GM18907 (cell line): ENCODE results near the gene TMEM18.

Source experiments
- ATAC-seq: cut with Tn5 transposase; IDR thresholded peaks from one replicate; pipeline ENCODE4 v1.9.1; 2021; ENCODE audit warnings: mild to moderate bottlenecking, moderate library complexity; ENCODE audit not compliant: unreplicated experiment

Gene TMEM18

GRCh38 chr2:623130-623922 is 53.9 kb downstream of the TMEM18 start:
- ATAC-seq: no peak

DNA sequence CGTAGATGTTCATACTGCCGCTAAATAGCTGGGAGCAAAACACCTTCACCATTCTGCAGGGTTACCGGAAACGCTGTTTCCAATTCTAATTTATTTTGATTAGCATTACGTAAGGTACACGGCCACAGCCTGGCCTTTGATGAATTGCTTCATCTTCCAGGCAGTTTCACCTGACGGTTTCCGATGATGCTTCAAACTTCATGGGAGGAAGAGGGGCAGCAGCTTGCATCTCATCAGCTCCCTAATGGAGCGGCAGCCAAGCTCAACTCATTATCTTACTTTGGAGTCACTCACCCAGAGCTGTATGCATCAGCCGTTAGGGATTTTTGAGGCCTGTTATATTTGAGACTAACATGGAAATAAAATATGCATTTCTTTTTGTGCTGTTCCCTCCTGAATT is 54.8 kb downstream of the TMEM18 start:
- no peak for ATAC-seq

- no peak for ATAC-seq
These were observed 55.7 kb downstream of the TMEM18 start for GRCh38 chr2:621303-622099.

DNA sequence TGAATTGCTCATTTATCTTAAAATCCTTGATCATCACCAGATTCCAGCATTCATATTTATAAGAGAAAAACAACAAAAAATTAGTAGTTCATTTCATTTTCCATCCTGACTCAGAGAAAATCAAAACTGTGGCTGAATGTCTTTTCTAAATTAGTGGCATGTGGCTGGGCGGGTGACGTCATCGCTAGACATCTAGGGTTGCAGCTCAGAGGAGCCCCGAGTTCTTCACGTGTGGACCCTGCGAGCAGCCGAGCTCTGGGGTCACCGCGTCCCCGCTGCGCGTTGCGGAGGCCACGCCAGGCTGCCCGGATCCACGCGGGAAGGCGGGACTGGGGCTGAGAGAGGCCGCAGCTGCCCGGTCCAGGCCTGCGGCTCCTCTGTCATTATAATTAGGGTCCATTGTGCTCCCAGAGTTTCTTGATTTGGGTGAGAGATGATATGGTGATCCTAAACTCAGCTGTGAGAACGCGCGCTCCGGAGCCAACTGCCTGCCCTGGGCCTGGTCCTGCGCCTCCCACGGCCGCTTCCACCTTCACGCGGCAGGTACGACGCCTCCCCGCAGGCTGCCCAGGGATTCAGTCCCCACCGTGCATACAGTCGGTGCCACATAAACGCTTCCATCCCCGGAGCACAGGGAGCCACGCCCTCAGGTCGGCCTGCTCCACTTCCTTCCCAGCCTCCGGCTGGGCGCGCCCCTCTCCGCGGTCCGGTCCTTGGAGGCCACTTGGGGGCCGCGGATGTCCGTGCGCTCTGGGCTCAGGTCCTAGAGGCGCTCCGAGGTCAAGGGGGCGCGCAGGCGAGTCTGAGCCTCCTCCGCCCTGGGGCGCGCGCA is 56.5 kb downstream of the TMEM18 start:
- ATAC-seq: no peak

GRCh38 chr2:620004-620403 is 57.2 kb downstream of the TMEM18 start:
- ATAC-seq: no peak

- ATAC-seq: no peak
These were observed 58.7 kb downstream of the TMEM18 start for GRCh38 chr2:618422-618990.

GRCh38 chr2:618005-618404 is 59.2 kb downstream of the TMEM18 start:
- no peak for ATAC-seq
